ENCODE measurements around the gene PTPRT. TPM values are rescaled to one million over a fixed set of nuclear protein-coding genes. Genes with fewer than 3 reads are reported as not detected.

The PTPRT gene
- total RNA-seq, 1 donor from 2014 or later: not detected

DNA sequence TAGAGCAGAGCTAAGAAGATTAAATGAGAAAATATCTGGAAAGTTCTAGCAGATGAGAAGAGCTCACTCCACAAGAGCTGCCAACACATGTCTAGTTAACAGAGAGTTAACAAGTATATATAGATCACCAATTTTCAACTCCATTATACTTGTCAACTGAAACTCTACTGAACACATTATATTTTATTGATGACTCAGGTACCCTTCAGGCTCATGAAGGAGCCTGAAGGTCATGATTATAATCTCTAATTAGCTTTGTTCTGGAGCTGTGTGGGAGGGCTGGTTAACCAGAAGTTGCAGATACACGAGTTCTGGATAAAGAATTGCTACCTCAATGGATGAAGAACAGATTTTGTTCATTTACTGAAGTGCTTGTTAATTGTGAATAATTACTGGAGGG is 42.1 kb upstream of the PTPRT start:
- Histone ChIP-seq H3K36me3 (no peaks in the 10 kb centered on the region), H3K27ac (no peak overlapping the region), H3K4me3 (no peak overlapping the region), H3K9me3 (no peaks in the 10 kb centered on the region), H3K27me3 (no peaks in the 10 kb centered on the region), H3K4me1 (no peaks in the 10 kb centered on the region)
- no peak for DNase-seq (ENCODE audit: extremely low spot score in 2 of 2)
- TF ChIP-seq, protein P1, sequence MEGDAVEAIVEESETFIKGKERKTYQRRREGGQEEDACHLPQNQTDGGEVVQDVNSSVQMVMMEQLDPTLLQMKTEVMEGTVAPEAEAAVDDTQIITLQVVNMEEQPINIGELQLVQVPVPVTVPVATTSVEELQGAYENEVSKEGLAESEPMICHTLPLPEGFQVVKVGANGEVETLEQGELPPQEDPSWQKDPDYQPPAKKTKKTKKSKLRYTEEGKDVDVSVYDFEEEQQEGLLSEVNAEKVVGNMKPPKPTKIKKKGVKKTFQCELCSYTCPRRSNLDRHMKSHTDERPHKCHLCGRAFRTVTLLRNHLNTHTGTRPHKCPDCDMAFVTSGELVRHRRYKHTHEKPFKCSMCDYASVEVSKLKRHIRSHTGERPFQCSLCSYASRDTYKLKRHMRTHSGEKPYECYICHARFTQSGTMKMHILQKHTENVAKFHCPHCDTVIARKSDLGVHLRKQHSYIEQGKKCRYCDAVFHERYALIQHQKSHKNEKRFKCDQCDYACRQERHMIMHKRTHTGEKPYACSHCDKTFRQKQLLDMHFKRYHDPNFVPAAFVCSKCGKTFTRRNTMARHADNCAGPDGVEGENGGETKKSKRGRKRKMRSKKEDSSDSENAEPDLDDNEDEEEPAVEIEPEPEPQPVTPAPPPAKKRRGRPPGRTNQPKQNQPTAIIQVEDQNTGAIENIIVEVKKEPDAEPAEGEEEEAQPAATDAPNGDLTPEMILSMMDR (IDR thresholded peaks at IDR 0.05): no peak
- no peak for TF ChIP-seq POLR2AphosphoS5 (IDR thresholded peaks at IDR 0.05; ENCODE audit: insufficient read depth in 1 of 2, low read depth in 1 of 2)
- no peak for TF ChIP-seq POLR2A (IDR thresholded peaks at IDR 0.05)
- intact Hi-C loops (cut with DNase I): no loop called here

DNA sequence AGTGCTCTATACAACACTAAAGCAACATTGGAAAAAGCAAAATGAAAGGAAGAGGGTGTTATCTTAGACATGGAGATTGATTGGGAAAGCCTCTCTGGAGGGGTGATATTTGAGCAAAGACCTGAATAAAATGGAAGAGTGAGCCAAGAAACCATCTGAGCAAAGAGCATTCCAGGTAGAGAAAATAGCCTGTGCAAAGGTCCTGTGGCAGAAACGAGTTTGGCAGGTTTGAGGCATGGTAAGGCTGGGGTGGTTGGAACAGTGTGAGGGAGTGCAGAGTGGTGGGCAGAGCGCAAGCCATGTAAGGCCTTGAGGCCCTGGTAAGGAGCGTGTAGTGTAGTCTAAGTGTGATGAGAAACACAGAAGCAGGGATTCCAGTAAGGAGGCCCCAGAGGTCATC is 40.0 kb upstream of the PTPRT start:
- intact Hi-C loops (cut with DNase I): no loop called here
- H3K27me3 ChIP-seq: no peaks in the 10 kb centered on the region
- DNase-seq (ENCODE audit: extremely low spot score in 2 of 2): no peak
- no peaks in the 10 kb centered on the region for H3K36me3 ChIP-seq
- H3K27ac ChIP-seq: no peak overlapping the region
- TF ChIP-seq POLR2A (IDR thresholded peaks at IDR 0.05) (no peak), POLR2AphosphoS5 (IDR thresholded peaks at IDR 0.05; ENCODE audit: insufficient read depth in 1 of 2, low read depth in 1 of 2) (no peak)
- TF ChIP-seq, protein P1 (IDR thresholded peaks at IDR 0.05): no peak
- no peak overlapping the region for H3K4me3 ChIP-seq
- no peaks in the 10 kb centered on the region for H3K9me3 ChIP-seq
- no peaks in the 10 kb centered on the region for H3K4me1 ChIP-seq

DNA sequence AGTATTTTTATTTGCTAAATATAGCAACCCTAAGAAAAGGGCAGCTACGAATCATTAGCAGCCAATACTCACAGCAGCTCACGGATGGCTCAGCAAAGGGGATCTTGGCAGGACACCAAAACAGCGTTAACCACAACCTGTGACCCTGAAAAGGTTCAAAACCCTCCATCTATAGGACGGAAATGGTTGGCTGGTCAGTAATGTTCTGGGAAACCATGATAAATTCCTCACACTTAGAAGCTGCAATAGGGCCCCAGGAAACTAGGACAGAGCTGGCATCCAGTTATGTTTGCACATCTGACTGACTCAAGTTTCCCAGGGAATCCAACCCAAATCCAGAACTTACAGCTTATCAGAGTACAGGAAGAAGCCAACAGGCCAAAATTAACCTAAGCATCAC is 30.9 kb upstream of the PTPRT start:
- no peaks in the 10 kb centered on the region for H3K4me1 ChIP-seq
- no peak for DNase-seq (ENCODE audit: extremely low spot score in 2 of 2)
- H3K27ac ChIP-seq: no peak overlapping the region

DNA sequence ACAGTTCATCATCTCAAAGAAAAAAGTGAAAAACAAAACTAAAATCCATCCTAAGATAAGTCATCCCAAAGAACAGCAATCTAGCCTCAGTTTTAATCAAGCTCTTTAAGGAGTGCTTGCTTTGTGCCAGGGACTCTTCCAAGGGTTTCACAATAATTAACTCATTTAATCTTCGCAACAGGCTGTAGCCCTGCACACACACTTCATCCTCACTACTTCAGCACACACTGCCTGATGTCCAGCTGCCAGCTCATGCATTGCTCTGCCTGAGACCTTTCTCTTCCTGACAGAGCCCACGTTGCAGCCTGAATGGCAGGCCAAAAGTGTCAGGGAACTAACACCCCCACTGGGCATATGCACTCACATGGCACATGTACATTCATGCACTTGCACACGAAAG is 21.2 kb upstream of the PTPRT start:
- DNase-seq (ENCODE audit: extremely low spot score in 2 of 2): no peak
- H3K9me3 ChIP-seq: no peaks in the 10 kb centered on the region
- intact Hi-C loops (cut with DNase I): no loop called here
- no peaks in the 10 kb centered on the region for H3K36me3 ChIP-seq
- H3K27me3 ChIP-seq: no peaks in the 10 kb centered on the region
- H3K27ac ChIP-seq: no peak overlapping the region
- no peak for TF ChIP-seq POLR2A (IDR thresholded peaks at IDR 0.05)
- TF ChIP-seq, protein P1 (IDR thresholded peaks at IDR 0.05): no peak
- TF ChIP-seq POLR2AphosphoS5 (IDR thresholded peaks at IDR 0.05; ENCODE audit: insufficient read depth in 1 of 2, low read depth in 1 of 2): no peak
- no peak overlapping the region for H3K4me3 ChIP-seq
- no peaks in the 10 kb centered on the region for H3K4me1 ChIP-seq

More for the DNA sequence above, 30.9 kb upstream of the PTPRT start:
- Histone ChIP-seq H3K4me3 (no peak overlapping the region), H3K36me3 (no peaks in the 10 kb centered on the region), H3K27me3 (no peaks in the 10 kb centered on the region), H3K9me3 (no peaks in the 10 kb centered on the region)
- TF ChIP-seq, protein P1 (IDR thresholded peaks at IDR 0.05): no peak
- TF ChIP-seq POLR2A (IDR thresholded peaks at IDR 0.05): no peak
- TF ChIP-seq POLR2AphosphoS5 (IDR thresholded peaks at IDR 0.05; ENCODE audit: insufficient read depth in 1 of 2, low read depth in 1 of 2): no peak
- intact Hi-C loops (cut with DNase I): no loop called here

DNA sequence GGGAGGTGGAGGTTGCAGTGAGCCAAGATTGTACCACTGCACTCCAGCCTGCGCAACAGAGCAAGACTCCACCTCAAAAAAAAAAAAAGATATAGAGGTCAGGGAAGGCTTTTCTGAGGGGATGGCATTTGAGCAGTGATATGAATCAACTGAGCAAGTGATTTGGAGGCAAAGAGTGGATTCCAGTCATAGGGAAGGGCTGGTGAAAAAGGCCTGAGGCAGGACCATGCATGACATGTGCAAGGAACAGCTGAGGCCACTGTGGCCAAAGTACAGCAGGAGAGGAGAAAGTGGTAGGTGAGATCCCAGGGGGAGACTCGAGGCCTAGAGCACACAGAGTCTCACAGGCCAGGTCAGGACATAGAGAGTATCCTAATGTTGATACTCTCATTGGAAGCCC is 20.1 kb upstream of the PTPRT start:
- intact Hi-C loops (cut with DNase I): no loop called here
- H3K36me3 ChIP-seq: no peaks in the 10 kb centered on the region
- no peaks in the 10 kb centered on the region for H3K27me3 ChIP-seq
- H3K27ac ChIP-seq: no peak overlapping the region
- DNase-seq (ENCODE audit: extremely low spot score in 2 of 2): no peak
- no peaks in the 10 kb centered on the region for H3K9me3 ChIP-seq
- TF ChIP-seq POLR2A (IDR thresholded peaks at IDR 0.05): no peak
- TF ChIP-seq, protein P1 (IDR thresholded peaks at IDR 0.05): no peak
- no peak for TF ChIP-seq POLR2AphosphoS5 (IDR thresholded peaks at IDR 0.05; ENCODE audit: insufficient read depth in 1 of 2, low read depth in 1 of 2)
- H3K4me3 ChIP-seq: no peak overlapping the region
- H3K4me1 ChIP-seq: no peaks in the 10 kb centered on the region
